H1 (cell line): ENCODE measurements around the gene WWC1.

Experiments used
- CEBPB ChIP-seq: IDR thresholded peaks from 2 replicates; pipeline ENCODE4 v1.6.1; 2012; ENCODE audit warnings: low read depth, low read length
- FOSL1 ChIP-seq: IDR thresholded peaks from 2 replicates; pipeline ENCODE4 v1.6.1; 2011; ENCODE audit warnings: mild to moderate bottlenecking, low read depth, low read length, moderate library complexity; ENCODE audit not compliant: insufficient read depth
- HDAC6 ChIP-seq: IDR thresholded peaks from one replicate; pipeline ENCODE4 v1.7.1; 2012; ENCODE audit warnings: low read depth, mild to moderate bottlenecking, inconsistent platforms, low read length, moderate library complexity
- PHF8 ChIP-seq: fragments of 200-600 bp; sonication (generic); conservative IDR thresholded peaks from 2 replicates; pipeline ENCODE4 v1.7.1; 2012; ENCODE audit warnings: low read depth, mild to moderate bottlenecking, inconsistent platforms, low read length, moderate library complexity
- RAD21 ChIP-seq, 2 experiments: IDR thresholded peaks in 1 of 2; conservative IDR thresholded peaks in 1 of 2; 2 replicates each; pipeline ENCODE4 v1.6.1; 2011; ENCODE audit warnings: low read depth in 2 of 2, low read length in 2 of 2, improper control_type of control experiment in 1 of 2, inconsistent platforms in 1 of 2, mild to moderate bottlenecking in 1 of 2, moderate library complexity in 1 of 2
- RFX5 ChIP-seq: IDR thresholded peaks from 2 replicates; pipeline ENCODE4 v1.6.1; 2011; ENCODE audit warnings: low read depth, low read length, improper control_type of control experiment, borderline replicate concordance
- SIX5 ChIP-seq: IDR thresholded peaks from 2 replicates; pipeline ENCODE4 v1.6.1; 2011; ENCODE audit warnings: mild to moderate bottlenecking, low read depth, low read length
- SP2 ChIP-seq: IDR thresholded peaks from 2 replicates; pipeline ENCODE4 v1.6.1; 2012; ENCODE audit warnings: mild to moderate bottlenecking, low read length, inconsistent platforms
- YY1 ChIP-seq: IDR thresholded peaks from 2 replicates; pipeline ENCODE4 v1.6.1; 2011; ENCODE audit warnings: low read depth, mild to moderate bottlenecking, low read length
- TF ChIP-seq, protein P1 (sequence below), 3 experiments: IDR thresholded peaks; 1 replicate in 2 of 3; 2 replicates in 1 of 3; pipeline versions ENCODE4 v1.5.1 to v1.6.1; 2011; ENCODE audit warnings: low read length in 3 of 3, mild to moderate bottlenecking in 3 of 3, inconsistent platforms in 2 of 3, low read depth in 1 of 3, moderate library complexity in 1 of 3; ENCODE audit not compliant: insufficient read depth in 1 of 3; ENCODE audit errors: control extremely low read depth in 1 of 3

DNA sequence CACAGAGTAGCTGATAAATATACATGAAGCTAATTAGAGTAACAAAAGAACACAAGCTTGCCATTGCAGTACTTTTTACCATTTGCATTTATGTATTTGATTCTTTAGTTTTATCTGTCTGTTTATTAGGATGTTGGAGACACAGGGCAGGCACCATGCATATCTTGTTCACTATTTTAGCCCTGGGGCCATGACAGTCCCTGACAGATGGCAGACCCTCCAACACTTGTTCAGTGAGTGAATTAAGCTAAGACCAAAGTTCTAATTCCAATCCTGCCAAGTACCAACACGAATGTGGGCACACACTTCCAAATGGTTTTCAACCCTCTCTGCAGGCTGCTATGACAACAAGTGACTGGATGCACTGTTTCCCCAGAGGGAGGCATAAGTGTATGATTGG is 182.9 kb downstream of the WWC1 start:
- TF ChIP-seq, protein P1, sequence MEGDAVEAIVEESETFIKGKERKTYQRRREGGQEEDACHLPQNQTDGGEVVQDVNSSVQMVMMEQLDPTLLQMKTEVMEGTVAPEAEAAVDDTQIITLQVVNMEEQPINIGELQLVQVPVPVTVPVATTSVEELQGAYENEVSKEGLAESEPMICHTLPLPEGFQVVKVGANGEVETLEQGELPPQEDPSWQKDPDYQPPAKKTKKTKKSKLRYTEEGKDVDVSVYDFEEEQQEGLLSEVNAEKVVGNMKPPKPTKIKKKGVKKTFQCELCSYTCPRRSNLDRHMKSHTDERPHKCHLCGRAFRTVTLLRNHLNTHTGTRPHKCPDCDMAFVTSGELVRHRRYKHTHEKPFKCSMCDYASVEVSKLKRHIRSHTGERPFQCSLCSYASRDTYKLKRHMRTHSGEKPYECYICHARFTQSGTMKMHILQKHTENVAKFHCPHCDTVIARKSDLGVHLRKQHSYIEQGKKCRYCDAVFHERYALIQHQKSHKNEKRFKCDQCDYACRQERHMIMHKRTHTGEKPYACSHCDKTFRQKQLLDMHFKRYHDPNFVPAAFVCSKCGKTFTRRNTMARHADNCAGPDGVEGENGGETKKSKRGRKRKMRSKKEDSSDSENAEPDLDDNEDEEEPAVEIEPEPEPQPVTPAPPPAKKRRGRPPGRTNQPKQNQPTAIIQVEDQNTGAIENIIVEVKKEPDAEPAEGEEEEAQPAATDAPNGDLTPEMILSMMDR (IDR thresholded peaks at IDR 0.05; ENCODE audit: control extremely low read depth in 1 of 3, insufficient read depth in 1 of 3, low read depth in 1 of 3, low read length in 3 of 3) = no peak
- TF ChIP-seq SP2 (no peak), RFX5 (no peak), PHF8 (no peak), YY1 (no peak), CEBPB (no peak), HDAC6 (no peak), RAD21 (IDR thresholded peaks at IDR 0.05 in 1 of 2, conservative IDR thresholded peaks at IDR 0.05 in 1 of 2; ENCODE audit: low read depth in 2 of 2, low read length in 2 of 2) (no peak), FOSL1 (no peak), SIX5 (no peak)
